GM18907 (cell line): ENCODE data around the gene ANO10.

ENCODE experiments used
- ATAC-seq: cut with Tn5 transposase; IDR thresholded peaks from one replicate; pipeline ENCODE4 v1.9.1; 2021; ENCODE audit warnings: mild to moderate bottlenecking, moderate library complexity; ENCODE audit not compliant: unreplicated experiment

The ANO10 gene

DNA sequence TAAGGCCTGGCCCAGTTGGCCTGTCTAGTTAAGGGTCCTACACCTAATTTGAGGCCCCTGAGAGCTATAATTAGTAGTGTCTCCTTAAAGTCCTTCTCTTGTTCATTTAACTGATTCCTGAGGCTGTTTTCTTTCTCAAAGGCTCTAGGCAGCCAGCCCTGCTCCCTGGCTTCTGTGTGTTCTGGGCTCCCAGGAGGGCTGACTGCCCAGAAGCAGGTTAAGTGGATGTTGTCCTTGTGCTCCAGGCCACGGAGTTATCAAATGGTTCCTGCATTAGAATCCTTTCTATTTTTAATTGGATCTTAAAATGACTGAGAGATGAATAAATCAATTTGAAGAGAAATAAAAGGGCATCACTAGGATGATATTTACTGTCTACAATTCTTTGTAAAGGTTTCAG lies 195.4 kb downstream of the ANO10 start:
- ATAC-seq: no peak

DNA sequence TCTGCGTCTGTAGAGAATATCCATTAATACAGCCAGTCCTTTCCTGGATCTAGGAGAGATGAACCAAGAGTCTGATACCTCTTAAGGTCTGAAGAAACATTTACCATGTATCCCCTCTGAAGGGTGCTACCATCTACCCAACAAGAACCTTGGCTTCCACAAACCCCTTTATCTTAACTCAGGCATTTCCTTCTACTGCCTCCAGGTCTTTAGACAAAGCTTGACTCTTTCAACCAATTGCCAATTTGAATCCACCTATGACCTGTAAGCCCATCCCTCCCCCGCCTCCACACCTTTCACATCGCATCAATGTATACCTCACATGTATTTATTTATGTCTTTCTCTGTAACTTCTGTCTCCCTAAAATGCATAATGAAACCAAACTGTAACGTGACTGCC lies 196.0 kb downstream of the ANO10 start:
- ATAC-seq: no peak

DNA sequence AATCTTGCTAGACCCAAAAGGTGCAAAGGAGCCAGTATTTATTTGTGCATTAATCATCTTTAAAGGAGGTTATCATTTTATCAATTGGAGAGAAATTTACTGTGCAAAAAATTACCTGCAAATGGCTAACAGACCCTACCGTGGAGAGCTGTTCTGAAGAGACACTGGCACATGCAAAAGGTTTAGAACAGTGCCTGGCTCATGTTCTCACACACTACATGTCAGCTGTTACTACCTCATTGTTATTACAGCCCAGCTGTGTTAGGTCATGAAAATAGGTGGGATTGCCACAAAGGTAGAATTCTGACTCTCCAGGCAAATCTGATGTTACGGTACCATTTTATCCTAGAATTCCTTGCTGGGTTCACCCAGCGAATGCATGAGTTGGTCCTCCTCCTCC lies 198.2 kb downstream of the ANO10 start:
- no peak for ATAC-seq

DNA sequence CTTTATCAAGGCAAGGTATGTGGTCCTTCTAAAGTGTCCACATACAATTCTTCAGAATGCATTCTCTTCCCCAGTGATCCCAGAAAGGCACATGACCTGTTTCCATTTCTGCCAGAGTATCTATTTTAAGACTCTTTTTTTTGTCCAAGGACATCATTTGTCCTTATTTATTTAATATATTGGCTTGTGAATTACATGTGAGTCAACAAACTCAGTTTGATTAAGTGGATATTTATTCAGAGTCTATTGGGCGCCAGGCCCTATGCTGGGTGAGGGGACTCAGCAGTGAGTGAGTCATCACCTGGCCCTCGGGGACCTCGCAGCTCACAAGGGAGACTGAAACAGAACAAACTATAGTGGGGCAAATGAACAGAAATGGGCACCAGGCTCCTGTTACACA lies 198.7 kb downstream of the ANO10 start:
- no peak for ATAC-seq

DNA sequence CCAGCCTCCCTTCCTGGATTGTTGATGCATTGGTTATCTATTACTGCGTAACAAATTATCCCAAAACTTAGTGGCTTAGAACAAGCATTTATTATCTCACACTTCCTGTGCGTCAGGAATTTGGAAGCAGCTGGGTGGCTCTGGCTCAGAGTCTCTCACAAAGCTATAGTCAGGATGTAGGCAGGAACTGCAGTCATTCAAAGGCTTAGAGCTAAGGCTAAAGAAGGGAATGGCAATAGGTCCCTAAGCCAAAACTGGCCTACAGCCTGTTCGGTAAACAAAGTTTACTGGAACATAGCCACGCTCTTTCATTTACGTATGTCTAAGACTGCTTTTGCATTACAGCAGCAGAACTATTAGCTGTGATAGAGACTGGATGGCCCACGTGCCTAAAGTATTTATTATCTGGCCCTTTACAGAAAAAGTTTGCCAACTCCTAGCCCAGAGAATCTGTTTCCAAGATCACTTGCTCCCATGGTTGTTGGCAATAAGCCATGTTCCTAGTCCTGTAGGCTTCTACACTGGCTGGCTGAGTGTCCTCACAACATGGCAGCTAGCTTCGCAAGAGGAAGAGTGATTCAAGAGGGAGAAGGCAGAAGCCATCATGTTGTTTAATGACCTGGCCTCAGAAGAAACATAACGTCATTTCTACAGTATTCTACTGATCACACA lies 203.1 kb downstream of the ANO10 start:
- ATAC-seq: no peak

DNA sequence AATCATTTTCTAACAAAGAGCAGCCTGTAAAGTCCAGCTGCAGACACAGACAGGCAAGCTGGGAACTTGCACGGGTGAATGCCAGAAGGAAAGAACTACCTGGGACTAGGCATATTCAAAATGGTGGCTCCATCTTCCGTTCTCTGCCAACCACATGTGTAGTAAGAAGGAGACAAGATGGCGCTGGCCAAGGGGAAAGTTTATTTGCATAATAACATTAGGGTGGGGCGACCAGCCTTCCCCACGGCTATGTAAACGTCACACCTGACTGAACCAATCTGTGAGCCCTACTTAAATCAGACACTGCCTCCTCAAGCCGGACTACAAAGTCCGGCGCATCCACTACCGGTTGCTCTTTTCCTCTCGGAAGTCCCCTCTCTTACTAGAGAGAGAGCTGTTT lies 204.7 kb downstream of the ANO10 start:
- ATAC-seq: no peak

DNA sequence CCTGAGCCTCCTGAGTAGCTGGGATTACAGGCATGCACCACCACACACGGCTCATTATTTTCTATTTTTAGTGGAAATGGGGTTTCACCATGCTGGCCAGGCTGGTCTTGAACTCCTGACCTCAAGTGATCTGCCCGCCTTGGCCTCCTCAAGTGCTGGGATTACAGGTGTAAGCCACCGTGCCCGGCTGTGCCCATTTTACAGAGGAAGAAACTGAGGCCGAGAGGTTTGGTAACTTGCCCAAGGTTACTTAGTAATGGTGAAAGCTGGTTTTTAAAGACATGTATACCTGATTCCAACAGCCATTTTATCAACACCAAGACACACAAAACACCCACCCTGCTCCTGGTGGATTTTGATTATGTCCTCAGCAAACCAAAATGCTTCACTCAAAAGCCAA lies 206.7 kb downstream of the ANO10 start:
- ATAC-seq: no peak

DNA sequence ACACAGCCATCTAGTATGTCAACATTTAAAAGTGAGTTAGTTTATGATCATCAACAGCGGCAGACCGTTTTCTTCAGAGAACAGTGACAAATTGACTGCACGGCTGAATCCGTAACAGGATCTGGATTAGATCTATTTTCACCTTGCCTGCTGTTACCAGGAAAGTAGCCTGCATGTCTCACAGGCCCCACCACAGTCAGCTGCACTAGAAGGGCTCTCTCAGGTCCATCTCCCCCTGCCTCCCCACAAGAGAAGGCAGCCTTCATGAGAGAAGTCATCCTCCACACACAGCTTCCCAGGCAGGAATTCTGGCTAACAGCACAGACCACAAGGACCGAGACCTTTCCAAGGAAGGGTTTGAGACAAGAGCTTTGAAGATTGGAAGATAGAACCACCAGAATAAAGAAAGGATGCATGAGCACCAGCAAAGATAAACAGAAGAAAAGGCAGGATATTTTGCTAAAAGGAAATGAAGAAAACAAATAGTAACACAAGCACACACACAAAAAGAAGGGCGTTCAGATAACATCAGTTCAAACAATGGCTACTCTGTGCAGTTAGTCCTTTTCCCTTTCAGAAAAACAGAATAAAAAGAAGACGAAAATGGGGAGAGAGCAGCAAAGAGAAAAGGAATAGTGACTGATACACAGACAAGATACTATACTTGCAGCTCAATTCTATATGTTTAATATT lies 208.0 kb downstream of the ANO10 start:
- no peak for ATAC-seq

DNA sequence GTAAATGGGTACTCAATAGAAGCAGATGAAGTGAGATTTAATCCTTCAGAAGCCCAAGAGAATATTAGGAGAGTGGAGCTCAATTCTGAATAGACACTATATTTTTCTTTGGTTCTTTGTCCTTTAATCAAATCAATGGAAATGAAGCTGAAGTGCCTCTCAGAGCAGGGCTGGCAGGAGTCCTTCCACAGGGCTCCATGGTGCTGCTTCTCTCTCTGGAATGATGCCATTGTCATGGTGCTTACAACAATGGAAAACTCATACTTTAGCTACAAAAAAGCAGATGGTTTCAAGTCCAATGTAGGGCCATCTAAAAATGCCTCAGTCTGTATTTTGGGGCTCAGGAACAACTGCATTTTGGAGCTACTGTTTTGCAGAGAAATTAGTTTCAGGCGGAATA lies 210.4 kb downstream of the ANO10 start:
- ATAC-seq: no peak

DNA sequence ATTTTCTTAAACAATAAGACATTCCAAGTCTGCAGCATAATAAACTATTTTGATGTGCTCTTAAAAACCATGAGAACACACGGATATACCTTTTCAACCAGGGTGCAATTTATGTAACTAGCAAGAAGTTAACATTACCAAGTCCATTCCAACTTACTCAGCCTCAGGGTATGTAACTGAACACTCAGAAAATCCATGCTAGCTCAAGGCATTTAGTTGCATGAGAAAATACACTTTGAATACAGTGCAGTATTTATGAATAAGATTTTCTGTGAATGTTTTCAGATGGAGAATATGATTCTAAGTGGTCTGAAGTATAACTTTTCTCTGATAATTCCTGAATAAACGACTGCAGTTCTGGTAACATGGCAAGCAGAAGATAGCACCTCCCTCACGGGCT lies 211.2 kb downstream of the ANO10 start:
- no peak for ATAC-seq

DNA sequence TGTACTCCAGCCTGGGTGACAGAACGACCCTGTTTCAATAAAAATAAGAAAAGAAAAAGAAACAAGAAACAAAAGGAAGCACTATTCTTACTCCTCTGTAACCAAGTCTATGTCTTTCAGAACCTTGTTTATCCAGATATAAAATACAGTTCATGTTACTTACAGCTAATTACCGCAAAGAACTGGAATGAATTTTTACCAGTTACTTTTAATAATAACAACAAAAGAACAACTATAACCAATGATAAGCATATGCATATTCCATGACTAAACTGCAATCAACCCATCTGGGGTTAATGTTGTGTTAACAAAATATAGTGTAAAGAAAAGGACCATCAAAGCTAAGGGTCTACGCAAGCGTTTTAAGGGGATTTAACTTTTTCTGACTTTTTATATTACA lies 212.3 kb downstream of the ANO10 start:
- ATAC-seq: no peak

DNA sequence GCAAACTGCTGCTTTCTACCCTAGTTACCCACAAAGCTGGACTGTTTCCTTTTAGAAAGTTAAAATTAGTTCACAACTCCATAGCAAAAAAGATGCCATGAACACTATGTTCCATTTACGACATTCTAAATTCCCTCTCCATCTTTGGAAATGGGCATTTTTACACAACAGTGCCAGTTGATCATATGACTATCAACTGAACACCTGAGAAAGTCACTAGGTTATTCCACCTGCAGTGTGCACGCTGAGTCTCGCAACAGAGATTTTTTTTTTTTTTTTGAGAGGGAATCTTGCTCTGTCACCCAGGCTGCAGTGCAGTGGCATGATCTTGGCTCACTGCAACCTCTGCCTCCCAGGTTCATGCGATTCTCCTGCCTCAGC lies 215.2 kb downstream of the ANO10 start:
- no peak for ATAC-seq

DNA sequence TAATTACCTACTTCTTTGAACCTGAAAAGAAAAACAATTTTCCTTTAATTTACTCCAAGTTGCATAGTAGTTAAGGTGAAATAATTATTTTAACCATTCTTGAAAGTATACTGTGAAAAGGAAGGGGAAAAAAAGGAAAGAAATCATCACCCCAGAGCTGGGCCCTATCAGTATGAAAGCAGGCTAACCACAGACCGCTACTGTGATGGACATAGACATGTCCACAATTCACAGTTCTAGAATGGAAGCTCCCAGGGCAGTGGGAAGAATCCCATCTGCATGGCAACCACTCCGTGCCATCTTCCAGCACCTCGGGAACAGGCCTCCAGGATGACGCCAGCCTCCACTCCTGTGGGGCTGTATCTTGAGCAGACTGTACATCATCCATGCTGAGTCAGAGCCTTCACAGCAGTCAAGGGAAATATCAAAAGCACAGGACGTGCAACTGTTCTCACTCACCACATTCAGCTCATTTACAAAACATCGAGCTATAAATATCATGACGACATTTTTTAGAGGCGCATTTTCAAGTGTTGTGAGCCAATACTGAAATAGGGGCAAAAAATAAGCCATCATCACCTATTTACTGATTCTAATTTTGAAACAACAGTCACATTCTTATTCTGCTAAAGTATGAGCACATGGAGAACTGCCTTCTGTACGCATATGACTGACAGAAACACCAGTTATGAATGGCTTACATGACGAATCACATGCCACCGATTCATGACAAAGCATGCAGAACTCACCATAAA lies 215.7 kb downstream of the ANO10 start:
- no peak for ATAC-seq

DNA sequence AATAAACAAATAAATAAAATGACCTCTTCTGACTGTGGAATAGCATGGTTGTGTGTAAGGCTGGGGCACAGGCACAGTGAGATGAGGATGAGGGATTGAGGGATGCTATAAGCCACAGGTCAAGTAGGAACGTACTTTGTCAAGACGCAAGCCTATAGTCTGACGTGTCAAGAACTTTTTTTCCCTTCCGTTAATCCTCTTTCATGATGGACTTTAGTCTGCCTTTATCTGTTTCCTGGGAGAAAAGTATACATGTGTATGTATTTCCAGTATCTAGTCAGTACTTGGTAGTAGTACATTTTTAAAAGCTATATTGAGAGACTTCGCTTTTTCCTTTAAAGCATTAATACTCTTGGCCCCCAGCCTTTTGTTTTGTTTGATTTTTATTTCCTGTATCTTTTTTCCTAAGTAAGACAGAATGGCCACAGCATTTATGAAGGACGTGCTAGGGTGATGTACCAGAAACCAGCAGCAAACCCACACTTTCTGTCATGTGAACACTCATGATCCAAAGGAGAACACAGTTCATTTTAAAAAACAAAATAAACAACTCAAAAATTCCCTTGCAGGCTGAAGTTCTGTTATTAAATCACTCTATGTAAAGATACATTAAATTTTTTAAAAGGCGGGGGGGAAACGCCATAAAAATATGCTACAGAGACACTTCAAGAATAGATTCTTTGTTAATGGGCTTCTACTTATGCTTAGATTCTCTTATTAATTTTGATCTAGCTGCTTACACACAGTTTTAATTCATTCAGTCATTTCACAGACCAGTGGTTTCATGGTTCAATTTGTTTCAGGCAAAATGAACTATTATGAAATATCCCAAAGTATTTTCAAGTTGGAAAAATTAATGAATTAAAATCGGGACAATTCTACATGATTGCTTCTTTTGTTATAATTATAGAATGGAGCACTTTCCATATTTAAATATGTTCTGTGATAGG lies 220.8 kb downstream of the ANO10 start:
- ATAC-seq: no peak

DNA sequence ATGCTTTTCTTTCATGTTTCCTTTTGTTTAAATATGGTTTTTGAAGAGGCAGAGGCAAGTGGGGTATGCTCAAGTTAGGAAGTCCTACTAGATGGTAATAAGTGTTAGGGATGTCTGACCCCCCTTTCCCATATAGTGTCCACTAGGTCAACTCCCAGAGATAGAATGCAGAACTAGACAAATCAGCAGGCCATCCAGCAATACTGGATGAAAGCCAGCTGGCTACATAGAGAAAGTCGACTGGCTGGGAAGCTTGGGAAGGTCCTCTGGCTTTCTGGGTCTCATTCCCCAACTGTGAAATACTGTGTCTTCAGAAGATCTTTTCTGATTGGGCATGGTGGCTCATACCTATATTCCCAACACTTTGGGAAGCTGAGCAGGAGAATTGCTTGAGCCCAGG lies 221.6 kb downstream of the ANO10 start:
- ATAC-seq: no peak

DNA sequence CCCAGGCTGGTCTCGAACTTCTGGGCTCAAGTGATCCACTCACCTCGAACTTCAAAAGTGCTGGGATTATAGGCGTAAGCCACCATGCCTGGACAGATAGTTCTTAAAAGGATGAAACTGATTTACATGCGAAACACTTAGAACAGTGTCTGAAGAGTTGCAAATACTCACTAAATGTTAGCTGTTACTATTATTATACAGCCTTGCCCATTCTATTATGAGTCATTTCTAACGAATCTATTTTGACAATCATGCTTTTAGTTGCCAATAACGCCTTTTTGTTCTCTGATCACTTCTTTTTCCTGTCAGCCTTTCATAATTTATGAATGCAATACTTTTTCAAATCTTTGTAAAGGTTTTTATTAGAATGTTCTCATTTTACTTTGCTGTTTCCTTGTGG lies 222.8 kb downstream of the ANO10 start:
- no peak for ATAC-seq

DNA sequence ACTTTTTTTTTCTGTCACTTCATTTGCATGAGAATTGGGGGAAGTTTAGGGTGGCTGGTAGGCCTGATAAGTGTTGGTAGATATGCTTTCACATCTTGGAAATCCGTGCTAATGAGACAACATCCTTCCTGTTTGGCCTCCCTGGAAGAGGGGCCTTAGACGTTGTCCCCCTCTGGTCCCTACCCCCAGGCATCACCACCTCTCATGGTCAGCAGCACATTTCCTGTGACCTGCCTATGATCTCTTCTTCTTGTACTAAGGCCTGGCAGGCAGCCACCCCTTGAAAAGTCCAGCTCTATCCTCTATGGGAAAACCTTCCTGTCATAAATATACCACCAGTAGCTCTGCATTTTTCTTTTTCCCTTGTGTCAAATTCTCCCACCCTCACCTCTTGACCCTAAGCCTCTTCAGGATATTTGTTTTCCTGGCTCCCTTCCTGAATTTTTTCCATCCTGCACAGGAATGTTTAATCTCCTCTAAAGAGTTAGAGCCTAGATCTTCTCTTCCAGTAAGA lies 227.7 kb downstream of the ANO10 start:
- no peak for ATAC-seq

DNA sequence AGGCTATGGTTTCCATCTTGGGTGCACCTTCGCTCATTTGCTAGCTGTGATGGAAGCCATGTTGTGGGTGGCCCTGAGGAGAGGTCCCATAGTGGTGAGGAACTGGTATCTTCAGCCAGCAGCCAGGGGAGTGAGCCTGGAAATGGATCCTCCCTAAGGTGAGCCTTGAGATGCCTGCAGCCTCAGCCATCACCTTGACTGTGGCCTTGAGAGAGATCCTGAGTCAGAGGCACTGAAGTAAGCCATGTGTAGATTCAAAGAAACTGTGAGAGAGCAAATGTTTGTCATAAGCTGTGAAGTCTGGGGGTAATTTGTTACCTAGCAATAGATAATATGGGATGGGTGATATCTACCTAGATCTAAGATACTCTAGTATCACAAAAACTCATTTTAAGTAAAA lies 230.2 kb downstream of the ANO10 start:
- ATAC-seq: no peak

DNA sequence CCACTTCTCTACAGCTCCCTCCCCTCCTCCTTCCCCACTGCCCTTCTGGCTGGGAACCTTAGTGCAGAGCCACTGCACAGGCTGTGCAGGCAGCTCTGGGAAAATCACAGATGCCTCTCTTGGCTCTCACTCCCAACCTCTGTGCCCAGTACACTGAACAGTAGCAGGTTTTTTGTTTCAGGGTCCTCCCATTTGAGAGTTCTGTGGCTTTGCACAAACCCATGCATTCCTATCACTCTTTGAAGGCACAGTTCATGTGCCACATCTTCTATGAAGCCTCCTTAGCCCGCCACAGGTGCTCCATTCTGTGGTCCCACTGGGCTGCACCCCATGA lies 231.6 kb downstream of the ANO10 start:
- ATAC-seq: no peak

DNA sequence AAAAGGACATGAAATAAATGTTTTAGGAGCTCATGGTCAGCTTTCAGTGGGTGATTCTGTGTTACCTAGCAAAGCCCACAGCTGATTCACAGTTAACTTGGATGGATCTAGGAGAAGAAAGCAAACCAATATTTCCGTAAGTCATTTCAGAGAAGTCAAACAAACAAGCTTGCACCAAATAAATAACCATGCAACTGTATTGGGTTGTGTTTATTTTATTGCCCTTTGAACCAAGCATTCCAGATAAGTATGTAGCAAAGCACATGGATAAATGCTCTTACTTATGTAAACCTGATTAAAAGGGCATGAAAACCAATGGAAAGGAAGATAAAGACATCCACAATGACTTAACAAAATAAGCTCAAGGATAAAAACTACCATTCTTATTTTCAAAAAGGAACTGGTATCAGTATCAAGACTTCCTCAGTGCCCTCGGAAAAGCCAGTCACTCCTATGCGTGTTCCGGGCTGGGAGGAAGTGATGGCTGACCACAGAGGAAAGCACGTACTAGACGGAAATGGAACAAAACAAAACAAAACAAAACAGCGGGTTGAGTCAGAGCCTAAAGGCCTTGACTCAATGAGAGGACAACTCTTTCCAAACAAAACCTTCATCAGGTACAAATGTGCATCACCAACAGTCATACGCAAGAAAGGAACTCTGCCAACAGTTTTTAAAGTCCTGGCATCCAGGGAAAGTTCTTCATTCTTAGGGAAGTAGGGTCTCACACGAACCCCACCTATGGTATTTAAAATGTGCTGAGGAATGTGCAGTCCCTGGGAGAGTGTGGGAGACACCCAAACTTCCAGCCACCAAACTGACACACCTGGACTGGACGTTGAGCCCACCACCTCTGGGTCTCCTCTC lies 232.2 kb downstream of the ANO10 start:
- ATAC-seq: peak; percentile 55
